HG03097 (cell line): ENCODE results near the gene ABHD17A.

Experiments
- ATAC-seq: cut with Tn5 transposase; IDR thresholded peaks from one replicate; pipeline ENCODE4 v1.9.1; 2021; ENCODE audit not compliant: unreplicated experiment, low FRiP score

ABHD17A gene

DNA sequence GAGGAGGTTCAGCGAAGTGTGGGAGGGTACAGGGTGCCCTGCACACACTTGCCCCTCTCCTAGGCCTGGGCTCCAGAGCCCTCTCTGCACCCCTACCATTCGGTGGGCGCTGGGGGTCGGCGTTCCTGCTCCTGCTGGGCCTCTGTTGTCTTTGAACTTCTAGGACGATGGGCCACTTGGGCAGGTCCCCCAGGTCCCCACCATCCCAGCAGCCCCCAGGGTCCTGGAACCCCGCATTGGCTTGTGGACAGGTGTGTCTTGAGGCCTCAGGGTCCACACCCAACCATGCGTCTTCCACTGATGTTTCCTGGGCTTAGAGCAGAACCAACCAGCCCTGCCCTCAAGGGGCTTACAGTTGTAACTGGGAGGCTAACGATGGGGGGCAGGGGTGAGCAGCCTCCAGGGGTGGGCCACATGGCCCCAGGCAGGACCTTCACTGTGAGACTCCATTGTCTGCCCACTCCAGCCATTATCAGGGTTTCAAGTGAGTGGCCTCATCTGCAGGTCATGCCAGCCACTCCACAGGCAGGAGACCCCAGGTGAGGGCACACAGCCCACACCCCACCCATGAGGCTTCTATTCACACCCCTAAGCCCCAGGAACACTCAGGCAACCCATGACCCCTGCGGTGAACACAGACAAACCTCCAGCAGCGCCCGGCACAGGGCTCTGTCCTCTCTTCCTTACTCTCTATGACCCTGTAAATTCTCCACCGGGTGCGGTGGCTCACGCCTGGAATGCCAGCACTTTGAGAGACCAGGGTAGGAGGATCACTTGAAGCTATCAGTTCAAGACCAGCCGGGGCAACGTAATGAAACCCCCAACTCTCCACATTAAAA lies 19.9 kb downstream of the ABHD17A start:
- ATAC-seq, result no peak

DNA sequence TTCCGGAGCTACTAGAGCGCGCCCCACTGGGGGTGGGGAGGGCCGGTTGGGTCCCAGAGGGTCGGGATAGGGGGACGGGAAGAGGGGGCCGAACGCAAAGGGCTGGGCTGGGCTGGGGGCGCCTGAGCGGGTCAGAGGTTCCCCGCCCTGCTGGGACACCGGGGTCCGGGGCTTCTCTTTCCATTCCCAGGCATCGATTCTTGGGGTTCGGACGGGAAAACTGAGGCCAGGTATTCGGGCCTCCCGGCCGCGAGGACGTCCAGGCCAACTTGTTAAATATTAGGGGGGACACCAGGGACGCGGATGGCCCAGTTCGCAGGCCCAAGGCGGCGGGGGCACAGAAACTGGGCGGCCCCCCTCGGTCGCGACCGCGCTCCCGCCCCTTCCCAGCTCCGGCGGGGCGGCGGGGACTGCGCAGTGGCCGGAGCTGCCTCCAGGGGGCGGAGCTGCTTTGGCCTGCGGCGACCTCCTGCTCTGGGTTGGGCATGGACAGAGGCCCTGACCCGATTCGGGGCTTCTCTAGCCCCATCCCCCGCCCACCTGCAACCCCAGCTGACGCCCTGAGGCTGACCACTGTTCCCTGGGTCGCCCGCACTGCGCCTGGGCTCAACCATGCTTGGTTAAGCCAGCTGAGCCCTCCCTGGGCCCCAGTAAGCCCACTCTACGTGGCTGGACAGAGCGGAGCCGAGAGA lies 20.7 kb downstream of the ABHD17A start:
- peak; percentile 33 for ATAC-seq

GRCh38 chr19:1863638-1864479 lies 21.4 kb downstream of the ABHD17A start:
- peak; percentile 47 for ATAC-seq

DNA sequence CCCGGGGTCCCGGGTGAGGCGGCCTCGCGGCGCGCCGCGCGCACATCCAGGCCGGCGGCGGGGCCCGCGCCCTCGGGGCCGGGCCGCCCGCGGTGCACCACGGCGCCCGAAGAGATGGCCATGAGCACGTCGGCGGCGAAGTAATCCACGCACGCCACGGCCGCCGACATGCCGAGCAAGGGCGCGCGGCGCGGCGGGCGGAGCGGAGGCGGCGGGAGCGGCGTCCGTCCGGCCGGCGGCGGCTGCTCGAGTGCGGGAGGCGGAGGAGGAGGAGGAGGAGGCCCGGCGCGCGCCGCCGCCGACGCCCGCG lies 22.0 kb downstream of the ABHD17A start, which contains the start of gene KLF16:
Gene KLF16 (minus strand): TSS at position 252 of the 310 bp plus-strand sequence. CDS start 82 bp downstream, at position 170.
- no peak for ATAC-seq

GRCh38 chr19:1862424-1863327 lies 22.6 kb downstream of the ABHD17A start:
- ATAC-seq, result peak; percentile 3

- ATAC-seq, result no peak
Measured at GRCh38 chr19:1862068-1862423, 23.2 kb downstream of the ABHD17A start.

GRCh38 chr19:1861599-1862031 lies 23.7 kb downstream of the ABHD17A start:
- ATAC-seq, result no peak

- no peak for ATAC-seq
Measured at GRCh38 chr19:1860821-1861598, 24.3 kb downstream of the ABHD17A start.

- no peak for ATAC-seq
Measured at GRCh38 chr19:1860042-1860775, 25.1 kb downstream of the ABHD17A start.

DNA sequence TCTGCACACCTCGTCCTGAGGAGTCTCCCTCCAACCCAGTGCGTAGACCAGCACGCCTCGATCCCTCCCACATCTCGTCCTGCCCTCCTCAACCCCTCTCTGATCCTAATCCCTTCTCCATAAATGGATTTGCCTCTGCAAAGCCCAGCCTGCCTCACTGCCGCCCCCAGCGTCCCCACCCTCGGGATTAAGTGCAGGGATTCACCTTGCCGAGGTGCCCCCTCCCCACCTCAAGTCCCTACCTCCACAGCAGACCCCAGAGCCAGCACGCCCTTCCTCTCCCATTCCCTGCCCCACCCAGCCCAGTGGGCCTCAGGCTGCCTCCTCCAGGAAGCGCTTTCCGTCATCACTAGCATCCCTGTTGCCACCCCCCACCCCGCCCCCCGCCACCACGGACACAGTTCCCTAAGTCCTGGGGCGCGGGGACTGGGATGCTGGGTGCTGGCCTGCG lies 25.9 kb downstream of the ABHD17A start:
- ATAC-seq, result no peak

DNA sequence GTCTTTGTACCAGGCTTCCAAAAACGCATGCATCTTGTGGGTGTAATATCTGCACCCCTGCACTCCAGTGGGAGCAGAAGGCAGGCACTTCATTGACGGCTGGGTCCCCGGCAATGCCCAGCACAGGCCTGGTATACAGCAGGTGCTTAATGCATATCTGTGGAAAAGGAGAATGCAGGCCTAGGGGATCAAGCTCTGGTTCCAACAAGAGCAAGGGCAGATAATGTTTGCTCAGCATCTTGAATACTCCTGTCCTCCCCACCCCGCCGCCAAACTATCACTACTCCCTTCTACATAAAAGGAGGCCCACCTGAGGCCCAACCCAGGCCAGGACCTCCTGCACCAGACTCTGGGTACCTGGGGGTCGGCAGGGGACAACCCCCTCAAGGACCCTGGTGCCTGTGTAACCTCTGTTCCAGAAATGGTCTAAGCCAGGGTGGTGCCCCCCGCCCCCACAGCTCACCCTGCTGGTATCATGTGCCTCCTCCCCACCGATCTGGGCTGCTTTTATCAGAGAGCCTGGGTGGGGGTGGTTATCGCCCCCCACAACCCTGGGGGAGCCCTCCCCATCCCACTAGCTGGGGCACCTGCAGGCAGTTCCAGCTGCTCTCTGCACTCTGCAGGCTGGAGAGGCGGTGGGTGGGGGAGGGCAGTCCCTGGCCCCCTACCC lies 26.7 kb downstream of the ABHD17A start:
- no peak for ATAC-seq

- ATAC-seq, result no peak
Measured at GRCh38 chr19:1857648-1858326, 27.5 kb downstream of the ABHD17A start.

GRCh38 chr19:1856698-1857603 lies 28.3 kb downstream of the ABHD17A start:
- ATAC-seq, result no peak

GRCh38 chr19:1856345-1856697 lies 29.0 kb downstream of the ABHD17A start:
- no peak for ATAC-seq

GRCh38 chr19:1855828-1856255 lies 29.5 kb downstream of the ABHD17A start:
- ATAC-seq, result no peak

DNA sequence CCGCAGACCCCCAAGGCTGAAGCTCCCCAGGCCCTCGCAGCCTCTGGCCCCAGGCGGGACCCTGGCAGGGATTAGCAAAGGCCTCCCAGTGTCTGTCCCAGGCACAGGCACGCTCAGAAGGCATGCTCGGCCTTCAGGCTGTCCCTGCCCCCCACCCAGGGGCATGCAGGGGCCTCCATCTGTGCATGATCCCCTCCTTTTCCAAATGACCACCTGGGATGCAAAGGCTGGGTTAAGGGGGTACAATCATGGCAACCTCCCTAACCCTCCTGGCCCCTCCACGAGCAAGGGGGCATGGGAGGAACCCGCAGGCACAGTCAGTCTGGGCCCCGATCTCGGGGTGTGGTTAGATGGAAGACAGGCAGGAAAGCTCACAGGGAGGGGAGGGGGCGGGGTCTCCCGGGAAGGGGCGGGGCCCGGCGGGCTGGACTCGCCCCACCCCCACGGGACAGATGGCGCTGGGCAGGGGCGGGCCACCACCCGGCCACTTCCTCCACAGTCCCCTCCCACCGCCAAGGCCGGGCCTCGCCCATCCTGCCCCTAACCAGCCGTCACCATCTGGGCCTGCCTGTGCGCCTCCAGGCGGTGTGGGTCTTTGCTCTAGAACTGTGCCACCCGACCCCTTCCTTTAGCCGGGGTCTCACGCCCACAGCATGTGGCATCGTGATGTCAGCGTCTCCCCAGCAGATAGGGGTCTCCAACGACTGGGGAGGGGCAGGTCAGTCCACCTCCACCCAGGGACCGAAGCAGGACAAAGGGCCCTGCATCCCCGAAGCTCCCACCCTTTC lies 30.1 kb downstream of the ABHD17A start:
- ATAC-seq, result peak; percentile 36
